Lower leg skin (tissue), 4 donors: ENCODE data around the gene SFSWAP. TPM values are rescaled to one million over a fixed set of nuclear protein-coding genes. Genes with fewer than 3 reads are reported as not detected.

Source experiments
- DNase-seq, 2 donors: peaks; one replicate each; pipeline ENCODE4 v3.0.0-alpha.2; 2019; ENCODE audit warnings: low spot score in 2 of 2
- H3K4me3 ChIP-seq: fragments of 200-600 bp; sonication (generic); 2 replicates; pipeline ENCODE4 v1.5.1; 2017; ENCODE audit warnings: mild to moderate bottlenecking, low read depth; ENCODE audit not compliant: poor library complexity, severe bottlenecking
- POLR2A ChIP-seq, 2 donors: fragments of 450-650 bp; IDR thresholded peaks; one replicate each; pipeline ENCODE4 v1.6.1; 2016 to 2017; ENCODE audit warnings: antibody characterized with exemption in 2 of 2, mild to moderate bottlenecking in 1 of 2, moderate library complexity in 1 of 2
- WGBS, 2 donors: methylation state at CpG; one replicate each; pipeline ENCODE4 v1.1.5; 2018; 5-methylcytosine and 5-hydroxymethylcytosine counted together
- intact Hi-C: fragments of 100-400 bp; cut with DNase I; formaldehyde crosslinking; loops from one replicate; pipeline ENCODE4 v1.15.0; 2023; ENCODE audit warnings: low total_unique reads
- total RNA-seq, 4 donors: library from RNA; depleted of rRNA; stranded (reverse); fragments of >200 nt; gene quantifications; one replicate each; pipeline ENCODE4 v1.1.0, GENCODE V29; 2016
- TF ChIP-seq, protein P1 (sequence below), 3 donors: fragments of 450-650 bp; IDR thresholded peaks; one replicate each; pipeline ENCODE4 v1.5.1; 2016; ENCODE audit warnings: antibody characterized with exemption in 3 of 3, mild to moderate bottlenecking in 3 of 3, moderate library complexity in 2 of 3

SFSWAP gene
- total RNA-seq, 4 donors from 2014 or later, result 31.0 to 56.3 (median 38.5) TPM

DNA sequence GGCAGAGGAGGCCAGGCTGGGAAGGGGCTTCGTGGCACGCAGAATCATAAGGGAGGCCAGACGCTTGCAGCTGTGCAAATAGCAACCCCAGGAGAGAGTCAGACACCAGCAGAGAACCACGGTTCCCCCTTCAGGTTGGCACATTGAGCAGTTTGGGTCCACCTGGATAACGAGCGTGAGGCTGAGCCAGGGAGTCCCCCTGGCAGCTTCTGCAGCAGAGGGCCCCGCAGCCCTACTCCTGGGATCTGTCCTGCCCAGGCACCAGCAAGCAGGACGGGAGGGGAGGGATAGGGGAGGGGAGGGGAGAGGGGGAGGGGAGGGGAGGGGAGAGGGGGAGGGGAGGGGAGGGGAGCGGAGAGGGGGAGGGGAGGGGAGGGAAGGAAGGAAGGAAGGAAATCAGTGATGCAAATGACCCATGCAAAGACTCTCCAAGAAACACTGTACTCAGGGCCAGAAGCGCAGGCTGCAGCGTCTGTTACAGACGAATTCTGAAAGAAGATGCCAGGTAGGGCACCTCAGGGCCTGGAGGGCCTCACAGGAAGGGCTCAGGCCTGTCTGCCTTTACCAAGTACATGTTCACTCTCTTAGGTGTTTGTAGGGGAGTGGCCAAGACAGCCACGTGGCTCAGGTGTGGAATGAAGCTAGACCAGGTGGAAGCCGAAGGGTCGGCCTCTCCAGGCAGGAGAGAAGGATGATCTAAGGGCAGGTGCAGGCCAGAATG lies 85.0 kb downstream of the SFSWAP start:
- H3K4me3 ChIP-seq, result no peak overlapping the region
- no peak for DNase-seq
- TF ChIP-seq, protein P1, sequence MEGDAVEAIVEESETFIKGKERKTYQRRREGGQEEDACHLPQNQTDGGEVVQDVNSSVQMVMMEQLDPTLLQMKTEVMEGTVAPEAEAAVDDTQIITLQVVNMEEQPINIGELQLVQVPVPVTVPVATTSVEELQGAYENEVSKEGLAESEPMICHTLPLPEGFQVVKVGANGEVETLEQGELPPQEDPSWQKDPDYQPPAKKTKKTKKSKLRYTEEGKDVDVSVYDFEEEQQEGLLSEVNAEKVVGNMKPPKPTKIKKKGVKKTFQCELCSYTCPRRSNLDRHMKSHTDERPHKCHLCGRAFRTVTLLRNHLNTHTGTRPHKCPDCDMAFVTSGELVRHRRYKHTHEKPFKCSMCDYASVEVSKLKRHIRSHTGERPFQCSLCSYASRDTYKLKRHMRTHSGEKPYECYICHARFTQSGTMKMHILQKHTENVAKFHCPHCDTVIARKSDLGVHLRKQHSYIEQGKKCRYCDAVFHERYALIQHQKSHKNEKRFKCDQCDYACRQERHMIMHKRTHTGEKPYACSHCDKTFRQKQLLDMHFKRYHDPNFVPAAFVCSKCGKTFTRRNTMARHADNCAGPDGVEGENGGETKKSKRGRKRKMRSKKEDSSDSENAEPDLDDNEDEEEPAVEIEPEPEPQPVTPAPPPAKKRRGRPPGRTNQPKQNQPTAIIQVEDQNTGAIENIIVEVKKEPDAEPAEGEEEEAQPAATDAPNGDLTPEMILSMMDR (IDR thresholded peaks at IDR 0.05), result no peak
- TF ChIP-seq POLR2A (IDR thresholded peaks at IDR 0.05), result no peak
- WGBS, 2 donors, result 44 to 49% methylated on average over 13 to 14 of the region's 15 CpGs
- intact Hi-C loops, result no loop called here

DNA sequence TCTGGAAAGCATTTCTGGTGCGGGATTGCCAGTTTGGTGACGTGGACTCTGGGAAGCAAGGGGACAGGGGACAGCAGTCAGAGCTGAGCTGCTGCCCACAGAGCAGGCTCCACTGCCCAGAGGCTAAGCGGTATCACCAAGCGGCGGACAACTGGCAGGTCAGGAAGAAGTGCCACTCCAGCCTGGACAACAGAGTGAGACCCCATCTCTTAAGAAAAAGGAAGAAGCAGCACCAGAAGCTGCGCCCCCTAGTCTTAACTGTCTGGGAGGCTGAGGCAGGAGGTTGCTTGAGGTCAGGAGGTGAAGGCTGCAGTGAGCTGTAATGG lies 85.5 kb downstream of the SFSWAP start:
- no peak overlapping the region for H3K4me3 ChIP-seq
- intact Hi-C loops, result no loop called here
- WGBS, 2 donors, result 81 to 84% methylated on average over 6 of the region's 6 CpGs
- no peak for TF ChIP-seq POLR2A (IDR thresholded peaks at IDR 0.05)
- no peak for DNase-seq

DNA sequence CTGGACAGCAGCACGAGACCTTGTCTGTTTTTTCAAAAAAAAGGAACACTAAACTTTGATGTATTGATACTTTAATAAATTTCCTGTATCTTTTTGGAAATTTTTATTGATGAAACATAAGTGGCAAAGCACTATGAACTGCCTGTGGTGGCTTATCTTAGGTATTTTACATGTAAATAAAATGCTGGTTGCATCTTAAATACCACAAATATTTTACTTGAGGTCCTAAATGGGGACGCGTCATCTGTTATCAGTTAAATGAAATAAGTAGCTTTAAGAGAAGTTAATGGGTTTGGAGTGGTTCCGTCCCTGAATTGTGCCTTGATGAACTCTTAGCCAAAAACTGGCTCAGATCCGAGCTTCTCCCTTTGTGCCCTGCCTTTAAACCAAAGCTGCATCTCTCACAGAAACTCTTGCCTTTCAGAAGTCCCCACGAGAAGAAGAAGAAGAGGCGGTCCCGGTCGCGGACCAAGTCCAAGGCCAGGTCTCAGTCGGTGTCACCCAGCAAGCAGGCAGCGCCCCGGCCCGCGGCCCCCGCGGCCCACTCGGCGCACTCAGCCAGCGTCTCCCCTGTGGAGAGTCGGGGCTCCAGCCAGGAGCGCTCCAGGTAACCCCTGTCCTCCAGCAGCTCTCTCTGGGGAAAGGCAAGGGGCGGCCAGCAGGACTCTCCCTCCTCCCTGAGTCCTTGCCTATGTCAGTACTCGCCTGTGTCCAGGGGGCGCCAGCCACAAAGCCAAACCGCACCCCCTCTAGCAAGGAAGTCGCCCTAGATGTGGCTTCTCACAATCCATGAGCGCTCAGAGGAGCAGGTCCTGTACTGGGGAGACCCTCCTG lies 86.1 kb downstream of the SFSWAP start:
- TF ChIP-seq, protein P1 (IDR thresholded peaks at IDR 0.05), result no peak
- no peak for TF ChIP-seq POLR2A (IDR thresholded peaks at IDR 0.05)
- no peak overlapping the region for H3K4me3 ChIP-seq
- intact Hi-C loops, result no loop called here
- no peak for DNase-seq
- WGBS, 2 donors, result 91 to 96% methylated on average over 10 to 22 of the region's 28 CpGs

DNA sequence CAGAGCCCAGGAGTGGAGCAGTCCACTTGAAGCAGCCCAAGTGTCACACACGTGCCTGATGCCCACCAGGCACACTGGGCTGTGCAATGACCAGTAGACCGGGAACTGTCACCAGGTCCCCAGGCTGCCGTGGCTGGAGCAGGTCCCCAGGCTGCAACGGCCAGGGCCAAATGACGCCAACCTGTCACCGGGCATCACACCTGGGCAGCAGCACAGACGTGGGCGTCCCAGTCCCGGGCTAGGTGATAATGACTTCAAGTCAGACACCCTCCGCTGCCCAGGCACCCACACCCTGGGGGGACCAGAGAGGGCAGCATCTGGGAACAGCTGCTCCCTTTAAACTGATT lies 86.7 kb downstream of the SFSWAP start:
- H3K4me3 ChIP-seq, result no peak overlapping the region
- TF ChIP-seq, protein P1 (IDR thresholded peaks at IDR 0.05), result no peak
- no peak for TF ChIP-seq POLR2A (IDR thresholded peaks at IDR 0.05)
- 87 to 100% methylated on average over 3 of the region's 10 CpGs for WGBS, 2 donors
- no peak for DNase-seq
- intact Hi-C loops, result no loop called here

DNA sequence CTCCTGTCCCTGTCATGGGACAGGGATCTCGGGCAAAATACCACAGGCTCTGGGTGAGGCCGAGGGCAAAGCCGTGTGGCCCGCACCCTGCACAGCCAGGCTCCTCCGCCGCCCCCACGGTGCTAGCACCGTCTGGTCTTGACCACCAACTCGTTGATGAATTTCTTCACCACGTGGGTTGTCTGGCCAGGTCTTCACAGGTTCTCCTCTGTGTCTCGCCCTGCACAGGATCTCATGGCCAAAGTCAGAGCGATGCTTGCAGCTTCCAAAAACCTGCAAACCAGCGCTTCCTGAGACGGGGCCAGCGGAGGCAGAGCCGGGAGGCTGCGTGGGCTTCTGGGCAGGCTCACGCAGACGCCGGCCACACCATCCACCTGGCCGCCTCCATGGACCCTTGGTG lies 88.3 kb downstream of the SFSWAP start:
- no peak for DNase-seq
- intact Hi-C loops, result no loop called here
- H3K4me3 ChIP-seq, result no peak overlapping the region
- WGBS, 2 donors, result 88% methylated on average over 21 of the region's 21 CpGs
- TF ChIP-seq POLR2A (IDR thresholded peaks at IDR 0.05), result no peak
- TF ChIP-seq, protein P1 (IDR thresholded peaks at IDR 0.05), result no peak

DNA sequence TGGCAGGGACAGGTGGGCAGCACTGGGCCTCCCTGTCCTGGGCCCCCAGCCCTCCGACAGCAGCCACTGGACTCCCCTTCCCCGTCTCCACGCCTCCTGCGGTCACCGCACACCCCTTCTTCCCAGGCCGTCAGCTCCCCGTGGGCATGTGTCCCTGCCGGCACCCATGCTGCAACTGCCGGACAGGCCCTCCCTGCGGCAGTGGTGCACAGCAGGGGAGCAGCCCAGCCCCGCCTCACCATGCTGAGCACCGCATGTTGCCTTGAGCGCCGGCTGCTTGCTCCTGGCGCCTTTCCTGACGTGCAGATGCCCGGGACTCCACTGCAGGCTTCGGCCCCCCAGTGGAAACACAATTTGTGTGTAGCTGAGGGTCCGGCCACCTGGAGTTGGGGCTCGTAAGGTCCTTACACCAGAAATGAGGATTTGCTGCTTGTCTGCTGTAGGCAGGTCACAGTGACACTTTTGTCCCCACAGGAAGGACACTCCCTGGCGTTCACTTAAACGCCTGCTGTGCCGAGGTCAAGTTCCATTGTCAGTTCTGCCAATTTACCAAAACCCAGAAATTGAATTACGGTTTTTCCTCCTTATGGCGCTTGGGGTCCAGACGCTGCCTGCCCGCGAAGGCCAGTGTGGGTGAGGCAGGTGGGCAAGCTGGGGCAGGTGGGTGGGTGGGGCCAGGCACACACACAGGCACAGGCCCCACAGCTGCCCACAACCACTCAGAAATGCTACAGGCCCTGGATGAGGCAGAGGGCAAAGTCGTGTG lies 89.1 kb downstream of the SFSWAP start:
- WGBS, 2 donors, result 90 to 94% methylated on average over 25 to 29 of the region's 29 CpGs
- no peak for TF ChIP-seq POLR2A (IDR thresholded peaks at IDR 0.05)
- TF ChIP-seq, protein P1 (IDR thresholded peaks at IDR 0.05), result no peak
- DNase-seq, result no peak
- intact Hi-C loops, result no loop called here
- H3K4me3 ChIP-seq, result no peak overlapping the region
